ENCODE results near the gene COL24A1.
A peak's percentile ranks its signal among the peaks of the same experiment; 100 is the strongest.

DNA sequence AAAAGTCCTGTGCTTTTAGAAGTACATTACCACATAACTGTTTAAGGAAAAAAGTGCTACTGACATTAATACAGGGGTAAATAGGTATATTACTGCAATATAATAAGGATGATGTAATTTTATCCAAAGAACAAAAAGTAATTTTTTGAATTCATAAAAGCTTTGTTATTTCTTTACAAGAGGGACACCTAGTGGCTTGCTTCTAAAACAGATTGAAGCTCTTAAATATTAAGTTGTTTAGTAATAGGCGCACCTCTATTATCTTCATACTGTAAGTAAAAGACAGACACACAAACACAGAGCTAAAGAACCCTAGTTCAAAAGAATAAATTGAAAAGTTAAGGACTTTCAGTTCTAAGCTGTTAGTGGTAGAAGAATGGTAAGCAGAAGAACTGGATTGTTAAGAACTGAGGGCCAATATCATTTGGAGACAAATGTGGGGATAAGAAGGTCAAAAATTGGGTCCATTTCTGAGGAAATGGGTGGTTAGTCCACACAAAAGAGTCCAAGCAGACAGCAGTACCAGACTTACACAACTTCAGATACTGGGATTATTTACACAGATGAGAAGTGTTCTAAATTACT, 463.8 kb downstream of the COL24A1 start:
- no peak for TF ChIP-seq SRF (IDR thresholded peaks at IDR 0.05; ENCODE audit: low read depth, low read length)
- TF ChIP-seq CHD2 (IDR thresholded peaks at IDR 0.05; ENCODE audit: low read length), result no peak
- no peak for TF ChIP-seq TAF7 (optimal IDR thresholded peaks at IDR 0.05; ENCODE audit: borderline replicate concordance, low read depth, low read length)
- no peak for TF ChIP-seq KDM1A (IDR thresholded peaks at IDR 0.05; ENCODE audit: borderline replicate concordance, low read length)
- TF ChIP-seq POLR2A (IDR thresholded peaks at IDR 0.05; ENCODE audit: control extremely low read depth in 1 of 2, low read depth in 2 of 2, low read length in 2 of 2), result no peak
- no peak for TF ChIP-seq MAX (IDR thresholded peaks at IDR 0.05)
- no peak for TF ChIP-seq ATF2 (IDR thresholded peaks at IDR 0.05; ENCODE audit: low read length)
- no peak for TF ChIP-seq EZH2 (IDR thresholded peaks at IDR 0.05; ENCODE audit: low read depth, low read length, severe bottlenecking)
- no peak for TF ChIP-seq TAF1 (IDR thresholded peaks at IDR 0.05; ENCODE audit: low read depth, low read length)
- TF ChIP-seq NRF1 (IDR thresholded peaks at IDR 0.05; ENCODE audit: low read depth, low read length), result no peak
- TF ChIP-seq RNF2 (IDR thresholded peaks at IDR 0.05; ENCODE audit: borderline replicate concordance, low read depth, low read length, missing control alignments, poor library complexity, severe bottlenecking), result no peak
- peak in 2 of 3 experiments; percentile 6 to 22; a peak in 2 of 4 replicates for TF ChIP-seq CTCF (IDR thresholded peaks at IDR 0.05; ENCODE audit: control extremely low read depth in 1 of 3, insufficient read depth in 1 of 3, low read depth in 1 of 3, low read length in 3 of 3)
- no peak for TF ChIP-seq CREB1 (IDR thresholded peaks at IDR 0.05)

All from H1 (cell line).